Trophoblast cell (in vitro differentiated cells and primary cell): Measurements from ENCODE around the gene CHRNE.

Experiments used
- DNase-seq, 2 donors: peaks; one replicate each; pipeline ENCODE4 v3.0.0-alpha.2; 2016
- H2AFZ ChIP-seq: 2 replicates; pipeline ENCODE4 v1.6.1; 2013; ENCODE audit warnings: low read length, moderate library complexity, mild to moderate bottlenecking; ENCODE audit not compliant: insufficient read depth, poor library complexity
- H2AK5ac ChIP-seq: 2 replicates; pipeline ENCODE4 v1.6.1; 2013; ENCODE audit warnings: mild to moderate bottlenecking, low read length
- H2BK120ac ChIP-seq: 2 replicates; pipeline ENCODE4 v1.6.1; 2013; ENCODE audit warnings: low read length, mild to moderate bottlenecking, moderate library complexity; ENCODE audit not compliant: insufficient read depth, poor library complexity
- H2BK12ac ChIP-seq: 2 replicates; pipeline ENCODE4 v1.6.1; 2013; ENCODE audit warnings: mild to moderate bottlenecking, low read length, moderate library complexity
- H2BK5ac ChIP-seq: 2 replicates; pipeline ENCODE4 v1.6.1; 2013; ENCODE audit warnings: low read length, low read depth, moderate library complexity, mild to moderate bottlenecking; ENCODE audit not compliant: poor library complexity
- H3K14ac ChIP-seq: 2 replicates; pipeline ENCODE4 v1.6.1; 2013; ENCODE audit warnings: mild to moderate bottlenecking, low read length
- H3K18ac ChIP-seq: 2 replicates; pipeline ENCODE4 v1.6.1; 2013; ENCODE audit warnings: mild to moderate bottlenecking, low read length
- H3K23ac ChIP-seq: 2 replicates; pipeline ENCODE4 v1.6.1; 2013; ENCODE audit warnings: low read length
- H3K27ac ChIP-seq: 2 replicates; pipeline ENCODE4 v1.5.1; 2013; ENCODE audit warnings: low read depth, mild to moderate bottlenecking, inconsistent platforms, low read length, moderate library complexity
- H3K27me3 ChIP-seq: 2 replicates; pipeline ENCODE4 v1.6.1; 2013; ENCODE audit warnings: inconsistent platforms, mild to moderate bottlenecking, low read length, moderate library complexity; ENCODE audit not compliant: insufficient read depth
- H3K36me3 ChIP-seq, 2 experiments: 1 replicate in 1 of 2; 2 replicates in 1 of 2; pipeline ENCODE4 v1.6.1; 2013; ENCODE audit warnings: low read length in 2 of 2, mild to moderate bottlenecking in 2 of 2, moderate library complexity in 1 of 2; ENCODE audit not compliant: insufficient read depth in 2 of 2, control insufficient read depth in 1 of 2
- H3K4ac ChIP-seq: 2 replicates; pipeline ENCODE4 v1.6.1; 2013; ENCODE audit warnings: low read depth, mild to moderate bottlenecking, low read length, moderate library complexity
- H3K4me1 ChIP-seq, 2 experiments: 1 replicate in 1 of 2; 2 replicates in 1 of 2; pipeline ENCODE4 v1.6.1; 2013; ENCODE audit warnings: low read length in 2 of 2, mild to moderate bottlenecking in 2 of 2, moderate library complexity in 1 of 2; ENCODE audit not compliant: insufficient read depth in 2 of 2, control insufficient read depth in 1 of 2
- H3K4me2 ChIP-seq: 2 replicates; pipeline ENCODE4 v1.6.1; 2013; ENCODE audit warnings: inconsistent platforms, mild to moderate bottlenecking, low read length, moderate library complexity
- H3K4me3 ChIP-seq: 2 replicates; pipeline ENCODE4 v1.5.1; 2013; ENCODE audit warnings: mild to moderate bottlenecking, low read depth, low read length, inconsistent platforms
- H3K79me1 ChIP-seq: one replicate; pipeline ENCODE4 v1.6.1; 2013; ENCODE audit warnings: low read length
- H3K79me2 ChIP-seq: 2 replicates; pipeline ENCODE4 v1.6.1; 2013; ENCODE audit warnings: low read length, mild to moderate bottlenecking; ENCODE audit not compliant: control insufficient read depth, insufficient read depth, poor library complexity
- H3K9ac ChIP-seq: 2 replicates; pipeline ENCODE4 v1.6.1; 2013; ENCODE audit warnings: mild to moderate bottlenecking, low read length
- H3K9me3 ChIP-seq: 2 replicates; pipeline ENCODE4 v1.6.1; 2013; ENCODE audit warnings: low read depth, mild to moderate bottlenecking, control low read depth, inconsistent platforms, low read length; ENCODE audit not compliant: insufficient read depth
- H4K12ac ChIP-seq: 2 replicates; pipeline ENCODE4 v1.6.1; 2013; ENCODE audit warnings: low read depth, mild to moderate bottlenecking, low read length, moderate library complexity
- H4K8ac ChIP-seq: 2 replicates; pipeline ENCODE4 v1.6.1; 2013; ENCODE audit warnings: low read depth, mild to moderate bottlenecking, low read length, moderate library complexity
- H4K91ac ChIP-seq: one replicate; pipeline ENCODE4 v1.6.1; 2013; ENCODE audit warnings: low read depth, mild to moderate bottlenecking, low read length, moderate library complexity
- WGBS: extraction: QIAGEN DNeasy Blood & Tissue Kit; methylation state at CpG from one replicate; pipeline ENCODE4 v1.1.7; 2013; ENCODE audit warnings: missing lambda C conversion rate; ENCODE audit not compliant: insufficient read length, insufficient coverage; ENCODE audit errors: extremely low coverage; 5-methylcytosine and 5-hydroxymethylcytosine counted together

Gene CHRNE

GRCh38 chr17:4895657-4896331, 7.1 kb downstream of the CHRNE start:
- Histone ChIP-seq H2BK120ac (no peak overlapping the region), H4K12ac (no peak overlapping the region), H4K91ac (no peak overlapping the region), H3K27me3 (no peaks in the 10 kb centered on the region), H2AFZ (no peak overlapping the region), H3K27ac (no peak overlapping the region), H2BK12ac (no peak overlapping the region), H3K79me2 (no peaks in the 10 kb centered on the region), H3K14ac (no peak overlapping the region), H3K23ac (no peak overlapping the region), H3K4me1 (no peaks in the 10 kb centered on the region), H3K4me3 (no peak overlapping the region), H3K4ac (no peak overlapping the region), H3K36me3 (peaks cover 89 to 97% of the 10 kb centered on the region in 2 experiments), H2BK5ac (no peak overlapping the region), H3K9me3 (peaks cover 1% of the 10 kb centered on the region), H3K4me2 (no peak overlapping the region), H3K79me1 (no peaks in the 10 kb centered on the region), H3K18ac (no peak overlapping the region), H2AK5ac (no peak overlapping the region), H3K9ac (no peak overlapping the region), H4K8ac (no peak overlapping the region)
- DNase-seq, result peak in 1 of 2 donors; percentile 23
- WGBS, result no CpG with 5 or more reads among the region's 27 CpGs

- no peak overlapping the region for H4K91ac ChIP-seq
- no peak overlapping the region for H3K4me2 ChIP-seq
- H3K9ac ChIP-seq, result no peak overlapping the region
- no peak for DNase-seq
- H2BK5ac ChIP-seq, result no peak overlapping the region
- H3K79me1 ChIP-seq, result no peaks in the 10 kb centered on the region
- H3K4me3 ChIP-seq, result no peak overlapping the region
- H3K27me3 ChIP-seq, result no peaks in the 10 kb centered on the region
- no peaks in the 10 kb centered on the region for H3K4me1 ChIP-seq
- H2BK12ac ChIP-seq, result no peak overlapping the region
- H3K79me2 ChIP-seq, result no peaks in the 10 kb centered on the region
- no peak overlapping the region for H3K18ac ChIP-seq
- WGBS, result no CpG with 5 or more reads among the region's 13 CpGs
- H4K12ac ChIP-seq, result no peak overlapping the region
- no peak overlapping the region for H3K23ac ChIP-seq
- no peak overlapping the region for H2AK5ac ChIP-seq
- H3K14ac ChIP-seq, result no peak overlapping the region
- H2BK120ac ChIP-seq, result no peak overlapping the region
- no peak overlapping the region for H3K4ac ChIP-seq
- H3K27ac ChIP-seq, result no peak overlapping the region
- H3K9me3 ChIP-seq, result peaks cover 1% of the 10 kb centered on the region
- H2AFZ ChIP-seq, result no peak overlapping the region
- peaks cover 90 to 97% of the 10 kb centered on the region in 2 experiments for H3K36me3 ChIP-seq
- H4K8ac ChIP-seq, result no peak overlapping the region
These were observed 7.8 kb downstream of the CHRNE start for GRCh38 chr17:4895121-4895520.

DNA sequence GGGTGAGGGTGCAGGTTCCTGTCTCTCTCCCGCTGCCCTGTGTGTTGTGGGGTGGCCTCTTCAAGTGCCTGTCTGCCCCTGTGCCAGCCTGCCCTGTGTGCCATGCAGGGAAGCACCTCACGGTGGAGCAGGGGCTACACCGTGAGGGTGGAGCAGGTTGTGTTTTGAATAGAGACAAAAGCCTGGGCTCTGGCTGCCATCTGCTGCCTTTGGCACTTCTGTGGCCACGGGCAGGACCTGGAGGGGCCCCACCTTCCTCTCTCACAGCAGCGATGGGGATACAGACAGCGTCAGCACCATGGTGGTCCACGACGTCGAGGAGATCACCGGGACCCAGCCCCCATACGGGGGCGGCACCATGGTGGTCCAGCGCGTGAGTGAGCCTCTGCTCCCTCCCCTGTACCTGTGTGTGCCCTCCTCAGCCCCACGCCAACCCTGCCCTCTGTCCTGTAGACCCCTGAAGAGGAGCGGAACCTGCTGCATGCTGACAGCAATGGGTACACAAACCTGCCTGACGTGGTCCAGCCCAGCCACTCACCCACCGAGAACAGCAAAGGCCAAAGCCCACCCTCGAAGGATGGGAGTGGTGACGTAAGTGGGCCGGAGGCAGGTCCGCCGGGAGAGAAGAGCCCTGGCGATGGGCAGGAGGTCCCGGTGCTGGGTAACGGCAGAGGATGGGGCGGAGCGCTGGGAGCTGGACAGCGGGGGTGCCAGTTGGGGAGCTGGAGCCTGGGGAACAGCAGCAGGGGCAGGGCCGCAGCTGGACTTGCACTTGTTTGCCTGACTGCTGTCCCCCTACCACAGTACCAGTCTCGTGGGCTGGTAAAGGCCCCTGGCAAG, 9.0 kb downstream of the CHRNE start:
- Histone ChIP-seq H2BK12ac (no peak overlapping the region), H3K4me2 (no peak overlapping the region), H3K27ac (no peak overlapping the region), H3K9ac (no peak overlapping the region), H3K4me3 (no peak overlapping the region), H3K23ac (no peak overlapping the region), H3K4me1 (no peaks in the 10 kb centered on the region), H3K36me3 (peaks cover 91 to 94% of the 10 kb centered on the region in 2 experiments), H4K8ac (no peak overlapping the region), H3K18ac (no peak overlapping the region), H3K9me3 (peaks cover 1% of the 10 kb centered on the region), H3K14ac (no peak overlapping the region), H2AFZ (no peak overlapping the region), H3K4ac (no peak overlapping the region), H4K91ac (no peak overlapping the region), H2AK5ac (no peak overlapping the region), H4K12ac (no peak overlapping the region), H2BK120ac (no peak overlapping the region), H3K79me1 (no peaks in the 10 kb centered on the region), H3K79me2 (no peaks in the 10 kb centered on the region), H2BK5ac (no peak overlapping the region), H3K27me3 (no peaks in the 10 kb centered on the region)
- DNase-seq, result no peak
- WGBS, result no CpG with 5 or more reads among the region's 31 CpGs

GRCh38 chr17:4893272-4893671, 9.6 kb downstream of the CHRNE start:
- no peak overlapping the region for H3K14ac ChIP-seq
- no peaks in the 10 kb centered on the region for H3K27me3 ChIP-seq
- H2AK5ac ChIP-seq, result no peak overlapping the region
- no peak overlapping the region for H3K18ac ChIP-seq
- no peak overlapping the region for H2BK12ac ChIP-seq
- no peak overlapping the region for H3K4ac ChIP-seq
- H3K27ac ChIP-seq, result no peak overlapping the region
- H3K9ac ChIP-seq, result no peak overlapping the region
- H3K4me2 ChIP-seq, result no peak overlapping the region
- H3K4me1 ChIP-seq, result no peaks in the 10 kb centered on the region
- H3K36me3 ChIP-seq, result peaks cover 88 to 91% of the 10 kb centered on the region in 2 experiments
- H3K4me3 ChIP-seq, result no peak overlapping the region
- H3K79me1 ChIP-seq, result no peaks in the 10 kb centered on the region
- no peak for DNase-seq
- no peaks in the 10 kb centered on the region for H3K79me2 ChIP-seq
- H4K8ac ChIP-seq, result no peak overlapping the region
- H3K9me3 ChIP-seq, result peaks cover 1% of the 10 kb centered on the region
- no peak overlapping the region for H2BK120ac ChIP-seq
- no CpG with 5 or more reads among the region's 18 CpGs for WGBS
- H2BK5ac ChIP-seq, result no peak overlapping the region
- H3K23ac ChIP-seq, result no peak overlapping the region
- no peak overlapping the region for H4K12ac ChIP-seq
- no peak overlapping the region for H4K91ac ChIP-seq
- H2AFZ ChIP-seq, result no peak overlapping the region
